ENCODE results near the gene CFAP410. TPM values are rescaled to one million over a fixed set of nuclear protein-coding genes. Genes with fewer than 3 reads are reported as not detected.

CFAP410 gene
- total RNA-seq, 1 experiment from 2014 or later, result 19.3 TPM

DNA sequence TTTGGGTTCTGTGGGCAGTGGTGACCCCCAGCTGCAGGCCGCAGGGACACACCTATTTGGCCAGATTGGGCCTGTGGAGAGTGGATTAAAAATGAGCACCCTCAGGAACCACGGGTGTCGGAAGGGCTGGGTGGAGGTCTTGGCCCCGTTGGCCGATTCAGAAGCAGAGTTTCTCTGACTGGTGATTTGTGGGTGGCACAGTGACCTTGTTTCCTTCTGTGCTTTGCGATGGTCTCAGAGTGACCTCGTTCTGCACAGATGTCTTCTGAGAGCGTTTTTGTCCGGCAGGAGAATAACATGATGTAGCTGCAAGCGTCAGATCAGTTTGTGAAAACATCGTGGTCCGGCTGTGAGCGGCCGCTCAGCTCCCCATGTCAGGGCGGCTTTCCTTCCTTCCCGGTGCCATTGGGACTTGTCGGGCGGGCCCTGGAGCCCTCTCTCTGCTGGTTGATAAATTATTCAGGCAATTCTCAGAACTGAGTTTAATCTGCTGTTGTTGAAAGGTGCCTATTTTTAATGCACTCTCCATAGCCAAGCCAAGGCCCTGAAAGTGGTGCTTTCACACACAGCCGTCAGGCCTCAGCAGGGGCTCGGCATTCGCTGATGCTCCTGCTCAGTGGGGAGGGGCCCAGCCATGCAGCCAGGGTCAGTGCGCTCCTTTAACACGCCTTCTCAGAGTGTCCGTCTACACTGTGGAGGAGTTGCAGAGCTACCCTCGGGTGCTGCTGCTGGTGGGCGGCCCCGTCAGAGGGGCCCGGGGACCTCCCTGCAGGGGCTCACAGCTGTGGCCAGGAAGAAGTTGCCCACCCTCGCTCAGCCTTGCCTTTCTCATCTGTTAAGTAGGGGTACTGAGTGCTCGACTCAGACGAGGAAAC is 41.0 kb upstream of the CFAP410 start (continued):
- TF ChIP-seq, protein P1, sequence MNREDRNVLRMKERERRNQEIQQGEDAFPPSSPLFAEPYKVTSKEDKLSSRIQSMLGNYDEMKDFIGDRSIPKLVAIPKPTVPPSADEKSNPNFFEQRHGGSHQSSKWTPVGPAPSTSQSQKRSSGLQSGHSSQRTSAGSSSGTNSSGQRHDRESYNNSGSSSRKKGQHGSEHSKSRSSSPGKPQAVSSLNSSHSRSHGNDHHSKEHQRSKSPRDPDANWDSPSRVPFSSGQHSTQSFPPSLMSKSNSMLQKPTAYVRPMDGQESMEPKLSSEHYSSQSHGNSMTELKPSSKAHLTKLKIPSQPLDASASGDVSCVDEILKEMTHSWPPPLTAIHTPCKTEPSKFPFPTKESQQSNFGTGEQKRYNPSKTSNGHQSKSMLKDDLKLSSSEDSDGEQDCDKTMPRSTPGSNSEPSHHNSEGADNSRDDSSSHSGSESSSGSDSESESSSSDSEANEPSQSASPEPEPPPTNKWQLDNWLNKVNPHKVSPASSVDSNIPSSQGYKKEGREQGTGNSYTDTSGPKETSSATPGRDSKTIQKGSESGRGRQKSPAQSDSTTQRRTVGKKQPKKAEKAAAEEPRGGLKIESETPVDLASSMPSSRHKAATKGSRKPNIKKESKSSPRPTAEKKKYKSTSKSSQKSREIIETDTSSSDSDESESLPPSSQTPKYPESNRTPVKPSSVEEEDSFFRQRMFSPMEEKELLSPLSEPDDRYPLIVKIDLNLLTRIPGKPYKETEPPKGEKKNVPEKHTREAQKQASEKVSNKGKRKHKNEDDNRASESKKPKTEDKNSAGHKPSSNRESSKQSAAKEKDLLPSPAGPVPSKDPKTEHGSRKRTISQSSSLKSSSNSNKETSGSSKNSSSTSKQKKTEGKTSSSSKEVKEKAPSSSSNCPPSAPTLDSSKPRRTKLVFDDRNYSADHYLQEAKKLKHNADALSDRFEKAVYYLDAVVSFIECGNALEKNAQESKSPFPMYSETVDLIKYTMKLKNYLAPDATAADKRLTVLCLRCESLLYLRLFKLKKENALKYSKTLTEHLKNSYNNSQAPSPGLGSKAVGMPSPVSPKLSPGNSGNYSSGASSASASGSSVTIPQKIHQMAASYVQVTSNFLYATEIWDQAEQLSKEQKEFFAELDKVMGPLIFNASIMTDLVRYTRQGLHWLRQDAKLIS (CRISPR knock-in tag; IDR thresholded peaks at IDR 0.05; ENCODE audit: borderline replicate concordance), result no peak
- TF ChIP-seq EMX1 (CRISPR knock-in tag; IDR thresholded peaks at IDR 0.05), result no peak
- no peak for TF ChIP-seq NFATC4 (CRISPR knock-in tag; IDR thresholded peaks at IDR 0.05)
- TF ChIP-seq, protein P2, sequence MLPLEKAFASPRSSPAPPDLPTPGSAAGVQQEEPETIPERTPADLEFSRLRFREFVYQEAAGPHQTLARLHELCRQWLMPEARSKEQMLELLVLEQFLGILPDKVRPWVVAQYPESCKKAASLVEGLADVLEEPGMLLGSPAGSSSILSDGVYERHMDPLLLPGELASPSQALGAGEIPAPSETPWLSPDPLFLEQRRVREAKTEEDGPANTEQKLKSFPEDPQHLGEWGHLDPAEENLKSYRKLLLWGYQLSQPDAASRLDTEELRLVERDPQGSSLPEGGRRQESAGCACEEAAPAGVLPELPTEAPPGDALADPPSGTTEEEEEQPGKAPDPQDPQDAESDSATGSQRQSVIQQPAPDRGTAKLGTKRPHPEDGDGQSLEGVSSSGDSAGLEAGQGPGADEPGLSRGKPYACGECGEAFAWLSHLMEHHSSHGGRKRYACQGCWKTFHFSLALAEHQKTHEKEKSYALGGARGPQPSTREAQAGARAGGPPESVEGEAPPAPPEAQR (CRISPR knock-in tag; IDR thresholded peaks at IDR 0.05), result no peak

DNA sequence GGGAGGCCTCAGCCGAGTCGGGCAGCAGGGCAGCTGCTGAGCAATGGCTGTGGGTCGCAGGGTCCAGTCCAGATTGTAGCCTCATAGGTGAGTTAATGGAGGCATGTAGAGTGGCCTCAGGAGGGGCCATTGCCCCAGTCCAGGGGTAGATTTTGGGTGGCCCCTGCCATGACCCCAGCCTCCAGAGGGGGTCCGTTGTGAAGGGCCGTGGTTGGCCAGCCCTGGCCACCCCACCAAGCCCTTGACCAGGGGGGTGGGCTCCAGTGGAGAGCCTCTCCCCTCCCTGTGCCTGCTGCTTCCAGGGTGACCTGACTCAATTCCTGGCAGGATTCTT is 40.3 kb upstream of the CFAP410 start:
- Mint-ChIP-seq H3K9me3 (peaks cover 27% of the 10 kb centered on the region), H3K36me3 (peaks cover 14% of the 10 kb centered on the region), H3K4me3 (no peak overlapping the region), H3K4me1 (peaks cover 17% of the 10 kb centered on the region), H3K27ac (no peak overlapping the region), H3K27me3 (ENCODE audit: low read depth) (peaks cover 10% of the 10 kb centered on the region; the same call in 1 of the 2 replicates)
- TF ChIP-seq, protein P3, sequence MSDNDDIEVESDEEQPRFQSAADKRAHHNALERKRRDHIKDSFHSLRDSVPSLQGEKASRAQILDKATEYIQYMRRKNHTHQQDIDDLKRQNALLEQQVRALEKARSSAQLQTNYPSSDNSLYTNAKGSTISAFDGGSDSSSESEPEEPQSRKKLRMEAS (CRISPR knock-in tag; IDR thresholded peaks at IDR 0.05), result no peak
- TF ChIP-seq, protein P4, sequence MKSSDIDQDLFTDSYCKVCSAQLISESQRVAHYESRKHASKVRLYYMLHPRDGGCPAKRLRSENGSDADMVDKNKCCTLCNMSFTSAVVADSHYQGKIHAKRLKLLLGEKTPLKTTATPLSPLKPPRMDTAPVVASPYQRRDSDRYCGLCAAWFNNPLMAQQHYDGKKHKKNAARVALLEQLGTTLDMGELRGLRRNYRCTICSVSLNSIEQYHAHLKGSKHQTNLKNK (CRISPR knock-in tag; IDR thresholded peaks at IDR 0.05), result no peak
- TF ChIP-seq NFE2L1 (CRISPR knock-in tag; IDR thresholded peaks at IDR 0.05), result no peak
- no peak for TF ChIP-seq GABPB1 (CRISPR knock-in tag; IDR thresholded peaks at IDR 0.05)
- no peak for TF ChIP-seq ZNF138 (CRISPR knock-in tag; conservative IDR thresholded peaks at IDR 0.05)
- TF ChIP-seq ATF1 (CRISPR knock-in tag; IDR thresholded peaks at IDR 0.05), result no peak
- TF ChIP-seq FOXK1 (CRISPR knock-in tag; IDR thresholded peaks at IDR 0.05), result no peak
- no peak for TF ChIP-seq ZNF396 (CRISPR knock-in tag; IDR thresholded peaks at IDR 0.05; ENCODE audit: borderline replicate concordance)
- no peak for TF ChIP-seq ZNF232 (CRISPR knock-in tag; IDR thresholded peaks at IDR 0.05)
- ChIA-PET CTCF (no interaction called here), POLR2A (no interaction called here)
- ATAC-seq (no peak), DNase-seq (ENCODE audit: low spot score) (no peak)

DNA sequence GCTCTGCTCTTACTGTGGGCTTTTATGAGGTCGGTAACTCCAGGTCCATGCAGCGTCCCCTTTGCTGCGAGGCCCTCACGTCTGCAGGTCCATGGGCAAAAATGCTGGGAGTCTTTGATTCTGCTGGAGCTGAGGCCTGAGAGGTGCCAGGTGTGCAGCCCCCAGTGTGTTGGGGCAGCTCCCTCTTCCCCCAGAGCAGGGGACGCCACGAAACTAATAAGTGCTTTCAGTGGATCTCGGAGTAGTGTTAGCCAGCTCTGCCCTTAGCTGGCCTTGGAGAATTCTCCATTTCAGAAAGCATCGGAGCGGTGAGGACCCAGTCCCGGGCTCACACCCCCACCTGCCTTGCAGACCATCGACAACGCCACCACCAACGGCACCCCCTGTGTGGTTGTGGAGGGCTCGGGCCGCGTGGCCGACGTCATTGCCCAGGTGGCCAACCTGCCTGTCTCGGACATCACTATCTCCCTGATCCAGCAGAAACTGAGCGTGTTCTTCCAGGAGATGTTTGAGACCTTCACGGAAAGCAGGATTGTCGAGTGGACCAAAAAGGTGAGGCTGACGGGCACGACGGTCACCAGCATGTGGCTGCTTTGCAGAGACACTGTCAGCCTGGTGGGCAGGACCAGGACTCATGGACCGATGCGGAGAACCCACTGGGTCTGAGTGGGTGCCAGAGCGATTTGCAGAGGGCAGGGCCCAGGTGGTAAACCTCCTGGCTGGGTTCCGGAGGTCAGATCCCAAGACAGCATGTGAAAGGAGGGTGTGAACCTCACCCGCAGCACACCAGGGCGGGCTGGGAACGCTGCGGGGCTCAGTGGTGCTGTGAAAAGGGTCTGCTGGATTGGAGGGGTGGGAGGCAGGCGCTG is 39.7 kb upstream of the CFAP410 start:
- DNase-seq (ENCODE audit: low spot score), result no peak
- CTCF ChIA-PET, result no interaction called here
- POLR2A ChIA-PET, result no interaction called here
- TF ChIP-seq, protein P2 (CRISPR knock-in tag; IDR thresholded peaks at IDR 0.05), result no peak
- TF ChIP-seq CBFB (CRISPR knock-in tag; IDR thresholded peaks at IDR 0.05; ENCODE audit: low read depth) (no peak), TP53 (CRISPR knock-in tag; IDR thresholded peaks at IDR 0.05) (no peak), NR3C1 (CRISPR knock-in tag; conservative IDR thresholded peaks at IDR 0.05; ENCODE audit: low read depth) (no peak), ZNF423 (CRISPR knock-in tag; IDR thresholded peaks at IDR 0.05) (no peak), ESRRA (CRISPR knock-in tag; IDR thresholded peaks at IDR 0.05; ENCODE audit: borderline replicate concordance) (no peak)
- TF ChIP-seq, protein P5, sequence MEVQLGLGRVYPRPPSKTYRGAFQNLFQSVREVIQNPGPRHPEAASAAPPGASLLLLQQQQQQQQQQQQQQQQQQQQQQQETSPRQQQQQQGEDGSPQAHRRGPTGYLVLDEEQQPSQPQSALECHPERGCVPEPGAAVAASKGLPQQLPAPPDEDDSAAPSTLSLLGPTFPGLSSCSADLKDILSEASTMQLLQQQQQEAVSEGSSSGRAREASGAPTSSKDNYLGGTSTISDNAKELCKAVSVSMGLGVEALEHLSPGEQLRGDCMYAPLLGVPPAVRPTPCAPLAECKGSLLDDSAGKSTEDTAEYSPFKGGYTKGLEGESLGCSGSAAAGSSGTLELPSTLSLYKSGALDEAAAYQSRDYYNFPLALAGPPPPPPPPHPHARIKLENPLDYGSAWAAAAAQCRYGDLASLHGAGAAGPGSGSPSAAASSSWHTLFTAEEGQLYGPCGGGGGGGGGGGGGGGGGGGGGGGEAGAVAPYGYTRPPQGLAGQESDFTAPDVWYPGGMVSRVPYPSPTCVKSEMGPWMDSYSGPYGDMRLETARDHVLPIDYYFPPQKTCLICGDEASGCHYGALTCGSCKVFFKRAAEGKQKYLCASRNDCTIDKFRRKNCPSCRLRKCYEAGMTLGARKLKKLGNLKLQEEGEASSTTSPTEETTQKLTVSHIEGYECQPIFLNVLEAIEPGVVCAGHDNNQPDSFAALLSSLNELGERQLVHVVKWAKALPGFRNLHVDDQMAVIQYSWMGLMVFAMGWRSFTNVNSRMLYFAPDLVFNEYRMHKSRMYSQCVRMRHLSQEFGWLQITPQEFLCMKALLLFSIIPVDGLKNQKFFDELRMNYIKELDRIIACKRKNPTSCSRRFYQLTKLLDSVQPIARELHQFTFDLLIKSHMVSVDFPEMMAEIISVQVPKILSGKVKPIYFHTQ (CRISPR knock-in tag; IDR thresholded peaks at IDR 0.05), result no peak
- TF ChIP-seq, protein P6, sequence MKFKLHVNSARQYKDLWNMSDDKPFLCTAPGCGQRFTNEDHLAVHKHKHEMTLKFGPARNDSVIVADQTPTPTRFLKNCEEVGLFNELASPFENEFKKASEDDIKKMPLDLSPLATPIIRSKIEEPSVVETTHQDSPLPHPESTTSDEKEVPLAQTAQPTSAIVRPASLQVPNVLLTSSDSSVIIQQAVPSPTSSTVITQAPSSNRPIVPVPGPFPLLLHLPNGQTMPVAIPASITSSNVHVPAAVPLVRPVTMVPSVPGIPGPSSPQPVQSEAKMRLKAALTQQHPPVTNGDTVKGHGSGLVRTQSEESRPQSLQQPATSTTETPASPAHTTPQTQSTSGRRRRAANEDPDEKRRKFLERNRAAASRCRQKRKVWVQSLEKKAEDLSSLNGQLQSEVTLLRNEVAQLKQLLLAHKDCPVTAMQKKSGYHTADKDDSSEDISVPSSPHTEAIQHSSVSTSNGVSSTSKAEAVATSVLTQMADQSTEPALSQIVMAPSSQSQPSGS (CRISPR knock-in tag; IDR thresholded peaks at IDR 0.05; ENCODE audit: borderline replicate concordance, low read depth), result no peak

More for the DNA sequence above, 39.7 kb upstream of the CFAP410 start:
- H3K9me3 Mint-ChIP-seq, result peaks cover 25% of the 10 kb centered on the region
- H3K4me1 Mint-ChIP-seq, result peaks cover 17% of the 10 kb centered on the region
- no peak overlapping the region for H3K4me3 Mint-ChIP-seq
- peaks cover 10% of the 10 kb centered on the region; the same call in 1 of the 2 replicates for H3K27me3 Mint-ChIP-seq (ENCODE audit: low read depth)
- H3K27ac Mint-ChIP-seq, result no peak overlapping the region
- ATAC-seq, result no peak
- H3K36me3 Mint-ChIP-seq, result peaks cover 13% of the 10 kb centered on the region
